GM13976 (cell line): ENCODE data around the gene APOBEC4.
A peak's percentile ranks its signal among the peaks of the same experiment; 100 is the strongest.

ENCODE experiments used
- DNase-seq: peaks from one replicate; pipeline ENCODE4 v3.0.0; 2012; ENCODE audit warnings: low spot score
- CTCF ChIP-seq: IDR thresholded peaks from 2 replicates; pipeline ENCODE4 v1.5.1; 2012; ENCODE audit warnings: borderline replicate concordance, mild to moderate bottlenecking; ENCODE audit not compliant: insufficient read depth; ENCODE audit errors: extremely low read depth, missing control alignments, control extremely low read depth
- in situ Hi-C: fragments of 300-500 bp; cut with MboI; formaldehyde crosslinking; loops from one replicate; pipeline ENCODE4 v1.12.0; 2022; ENCODE audit warnings: low sequenced_read_pairs, mixed read lengths, inconsistent platforms; ENCODE audit not compliant: unreplicated experiment

APOBEC4 gene

DNA sequence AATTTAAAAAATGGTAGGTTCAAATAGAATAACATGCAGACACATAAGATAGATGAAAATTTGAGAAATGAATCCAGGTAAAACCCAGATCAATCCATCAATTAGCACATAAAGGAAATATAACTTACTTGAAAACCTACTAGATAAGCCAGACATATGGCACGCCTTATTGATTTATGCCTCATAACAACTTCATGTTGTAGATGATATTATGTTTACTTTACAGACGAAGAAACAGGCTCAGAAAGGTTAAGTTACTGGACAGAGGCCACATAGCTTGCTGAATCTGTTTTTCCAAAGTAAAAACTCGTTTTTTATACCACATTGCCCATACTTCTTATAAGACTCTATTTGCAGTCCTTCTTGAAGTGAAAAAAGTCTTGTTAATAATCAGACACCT lies 40.7 kb downstream of the APOBEC4 start:
- DNase-seq = no peak

GRCh38 chr1:183611021-183611420 lies 42.1 kb downstream of the APOBEC4 start:
- in situ Hi-C loops = no loop called here
- no peak for DNase-seq
- TF ChIP-seq CTCF = no peak

More for the DNA sequence above, 40.7 kb downstream of the APOBEC4 start:
- no peak for TF ChIP-seq CTCF
- in situ Hi-C loops = no loop called here

- in situ Hi-C loops = no loop called here
- no peak for TF ChIP-seq CTCF
- no peak for DNase-seq
Measured at GRCh38 chr1:183609759-183610452, 43.2 kb downstream of the APOBEC4 start.

- in situ Hi-C loops = no loop called here
- peak; percentile 36 for DNase-seq
- peak; percentile 49 for TF ChIP-seq CTCF
Measured at GRCh38 chr1:183609313-183609712, 43.8 kb downstream of the APOBEC4 start.

DNA sequence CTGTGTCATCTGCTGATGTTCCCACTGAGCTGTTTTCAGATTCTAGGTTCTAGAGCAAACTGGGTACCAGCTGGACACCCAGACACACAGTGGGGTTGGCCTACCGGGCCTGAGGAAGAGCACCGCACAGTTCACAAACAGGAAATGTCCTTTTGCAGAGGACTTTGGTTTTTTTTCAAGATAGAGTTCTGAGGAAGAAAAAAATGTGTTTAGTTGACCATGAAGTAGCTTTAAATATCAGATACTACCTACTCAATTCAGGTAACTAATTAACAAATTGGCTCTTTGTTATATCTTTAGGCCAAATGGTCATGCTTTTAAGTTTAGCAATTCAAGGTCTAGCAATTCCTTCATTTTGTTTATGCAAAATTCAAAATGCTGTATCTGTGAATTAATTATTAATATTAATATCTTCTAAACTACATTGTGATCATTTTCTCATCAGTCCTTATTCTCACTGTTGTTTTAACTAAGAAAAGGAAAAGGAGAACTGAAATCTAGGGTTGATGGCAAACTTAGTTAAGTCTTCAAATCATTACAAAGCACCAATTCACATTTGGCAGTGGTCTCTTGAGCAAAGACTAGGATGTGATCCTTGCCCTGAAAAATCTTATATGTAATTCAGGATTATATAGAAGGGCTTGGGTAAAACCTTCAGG lies 45.7 kb downstream of the APOBEC4 start:
- in situ Hi-C loops = no loop called here
- no peak for DNase-seq
- no peak for TF ChIP-seq CTCF

- TF ChIP-seq CTCF = no peak
- DNase-seq = no peak
- in situ Hi-C loops = no loop called here
Measured at GRCh38 chr1:183605904-183606303, 47.2 kb downstream of the APOBEC4 start.
